Right forelimb (tissue), 1 donor: ENCODE data around the gene MAP1B.
"Not testable (repeated sequence)": the region's sequence is repeated elsewhere in the genome, so short reads cannot be mapped to it uniquely, and the experiment has no call there.

Experiments
- DNase-seq: peaks from one replicate; pipeline ENCODE4 v3.0.0-alpha.2; 2018

The MAP1B gene

DNA sequence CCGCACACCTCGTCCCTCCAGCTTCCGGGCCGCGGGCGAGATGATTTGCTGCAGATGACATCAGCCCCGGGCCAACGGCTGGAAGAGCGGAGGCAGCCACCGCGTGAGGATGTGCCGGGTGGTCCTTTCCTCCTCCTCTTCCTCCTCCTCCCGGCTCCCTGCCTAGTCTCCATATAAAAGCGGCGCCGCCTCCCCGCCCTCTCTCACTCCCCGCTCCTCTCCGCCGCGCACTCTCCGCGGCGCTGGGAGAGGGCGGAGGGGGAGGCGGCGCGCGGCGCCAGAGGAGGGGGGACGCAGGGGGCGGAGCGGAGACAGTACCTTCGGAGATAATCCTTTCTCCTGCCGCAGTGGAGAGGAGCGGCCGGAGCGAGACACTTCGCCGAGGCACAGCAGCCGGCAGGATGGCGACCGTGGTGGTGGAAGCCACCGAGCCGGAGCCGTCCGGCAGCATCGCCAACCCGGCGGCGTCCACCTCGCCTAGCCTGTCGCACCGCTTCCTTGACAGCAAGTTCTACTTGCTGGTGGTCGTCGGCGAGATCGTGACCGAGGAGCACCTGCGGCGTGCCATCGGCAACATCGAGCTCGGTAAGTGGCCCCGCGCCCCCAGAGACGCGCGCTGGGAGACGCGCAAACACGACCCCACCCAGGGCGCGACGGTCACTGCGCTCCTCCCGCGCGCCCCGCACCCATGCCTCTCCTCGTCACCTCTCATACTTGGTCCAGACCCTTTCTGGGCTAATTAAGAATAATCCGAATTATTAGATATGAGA lies at the start of gene MAP1B:
MAP1B (plus strand) TSS at position 345 of the 770 bp plus-strand sequence; CDS start at position 402, 57 bp downstream.
- DNase-seq: peak; percentile 83

DNA sequence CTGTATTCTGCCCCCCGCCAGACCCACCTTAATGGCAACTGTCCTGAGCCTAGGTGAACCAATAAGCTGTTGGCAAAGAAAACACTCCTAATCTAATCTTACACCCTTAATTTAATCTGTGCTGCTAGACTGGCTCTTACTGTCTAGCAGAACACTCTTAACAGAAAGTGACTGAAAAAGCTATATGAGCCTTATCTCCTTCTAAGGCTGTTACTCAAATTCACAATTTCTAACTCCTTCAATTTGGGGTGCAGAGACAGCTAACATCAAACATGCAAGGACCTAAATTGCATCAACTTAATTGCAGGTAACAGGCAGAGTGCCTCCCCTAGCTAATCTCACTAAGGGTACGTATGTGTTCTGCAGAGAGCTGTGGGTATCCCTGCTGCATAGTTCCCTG lies 49.5 kb upstream of the MAP1B start:
- no peak for DNase-seq

DNA sequence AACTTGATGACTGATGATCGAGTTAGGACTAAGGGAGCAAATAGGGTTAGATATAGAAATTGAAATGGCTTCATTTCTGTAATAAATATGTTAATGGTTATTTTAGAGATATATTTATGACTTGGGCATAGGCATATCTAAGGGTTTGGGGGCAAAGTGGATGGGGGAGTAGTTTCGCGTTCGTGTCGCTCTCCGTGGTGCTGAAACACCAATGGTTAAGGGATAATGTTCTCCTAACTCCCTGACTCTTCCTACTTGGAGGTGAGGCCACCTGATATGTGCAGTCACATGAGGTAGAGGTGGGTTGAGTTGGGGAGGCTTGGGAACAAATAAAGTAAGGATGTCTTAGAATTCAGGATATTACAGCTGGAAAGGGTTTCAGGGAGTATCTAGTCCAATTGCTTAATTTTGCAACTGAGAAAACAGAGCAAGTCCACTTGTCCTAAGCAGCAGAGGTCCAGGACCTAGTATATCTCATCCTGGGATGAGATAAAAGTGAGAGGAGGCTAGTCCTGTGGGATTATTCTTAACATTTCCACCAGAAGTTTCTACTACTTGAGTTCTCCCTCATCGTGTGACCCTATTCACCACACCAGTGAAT lies 44.0 kb upstream of the MAP1B start:
- peak; percentile 50 for DNase-seq

DNA sequence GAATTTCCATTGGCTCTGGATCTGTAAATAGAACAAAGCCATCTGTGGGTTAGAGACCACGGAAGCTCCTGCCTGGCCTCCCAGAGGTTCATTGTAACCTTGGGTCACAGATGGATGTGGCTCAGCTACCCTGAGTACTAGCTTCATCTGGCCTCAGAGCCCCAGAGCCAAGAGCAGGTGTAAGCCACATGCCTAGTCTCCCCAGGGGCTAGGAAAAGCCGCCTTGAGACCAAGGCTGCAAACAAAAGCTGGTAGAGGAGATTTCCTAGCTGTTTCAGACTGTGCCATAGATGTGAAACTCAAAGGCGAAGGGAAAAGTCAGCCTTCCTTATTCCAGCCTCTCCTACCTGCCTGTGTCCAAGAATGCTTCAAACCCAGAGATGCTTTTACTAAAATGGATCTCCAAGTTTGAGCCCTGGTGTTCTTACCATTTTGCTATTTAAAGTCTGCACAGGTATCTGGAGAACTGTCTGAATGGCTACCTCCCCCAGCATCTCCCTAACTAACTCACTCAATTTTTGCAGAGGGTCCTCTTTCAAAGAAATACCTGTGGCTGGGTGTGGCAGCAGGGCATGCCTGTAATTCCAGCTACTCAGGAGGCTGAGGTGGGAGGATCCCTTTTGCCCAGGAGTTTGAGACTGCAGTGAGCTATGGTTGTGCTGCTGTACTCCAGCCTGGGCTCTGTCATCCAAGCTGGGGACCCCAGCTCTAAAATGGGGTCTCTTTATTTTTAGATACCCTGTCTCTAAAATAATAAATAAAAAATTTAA lies 42.3 kb upstream of the MAP1B start:
- no peak for DNase-seq

DNA sequence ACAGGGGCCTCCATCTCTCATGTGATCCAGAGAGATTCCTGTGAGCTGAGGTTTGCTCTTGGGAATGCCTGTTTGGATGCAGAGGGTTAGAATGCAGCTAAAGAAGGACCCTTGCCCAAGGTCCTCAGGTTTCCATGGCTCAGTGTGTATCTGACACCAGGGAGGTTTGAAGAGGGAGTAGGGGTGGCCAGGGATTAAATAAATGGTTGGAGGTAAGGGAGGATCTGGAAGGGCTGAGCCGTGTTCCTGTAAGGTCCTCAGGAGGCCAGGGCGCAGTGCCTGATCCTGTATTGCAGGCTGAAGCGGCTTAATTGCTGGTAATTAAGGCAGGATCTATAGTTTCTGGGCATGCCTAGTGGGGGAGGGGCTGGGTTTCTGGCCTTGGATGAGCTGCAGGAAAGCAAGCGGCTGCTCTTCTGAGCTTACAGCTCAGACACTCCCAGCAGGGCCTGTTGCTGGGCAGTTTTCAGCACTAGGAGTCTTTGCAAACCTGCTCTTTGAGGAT lies 41.5 kb upstream of the MAP1B start:
- DNase-seq: no peak

DNA sequence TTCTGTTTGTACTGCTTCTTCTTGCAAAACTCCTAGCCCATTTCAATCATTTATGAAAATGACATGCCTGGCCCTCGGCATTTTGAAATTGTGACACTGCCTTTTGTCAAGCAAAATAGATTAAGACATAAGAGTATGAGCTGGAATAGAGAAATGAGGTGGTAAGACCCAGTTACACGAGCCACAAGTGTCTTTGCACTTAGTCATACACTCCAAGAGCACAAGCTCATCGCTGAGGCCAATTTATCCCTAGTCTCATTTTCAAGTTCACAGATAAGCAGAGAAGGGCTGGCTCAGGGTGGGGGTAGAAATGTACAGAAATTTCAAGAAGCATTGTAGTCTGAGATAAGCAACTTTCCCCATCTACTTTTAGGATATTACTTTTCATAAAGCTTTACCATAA lies 40.6 kb upstream of the MAP1B start:
- DNase-seq: no peak

DNA sequence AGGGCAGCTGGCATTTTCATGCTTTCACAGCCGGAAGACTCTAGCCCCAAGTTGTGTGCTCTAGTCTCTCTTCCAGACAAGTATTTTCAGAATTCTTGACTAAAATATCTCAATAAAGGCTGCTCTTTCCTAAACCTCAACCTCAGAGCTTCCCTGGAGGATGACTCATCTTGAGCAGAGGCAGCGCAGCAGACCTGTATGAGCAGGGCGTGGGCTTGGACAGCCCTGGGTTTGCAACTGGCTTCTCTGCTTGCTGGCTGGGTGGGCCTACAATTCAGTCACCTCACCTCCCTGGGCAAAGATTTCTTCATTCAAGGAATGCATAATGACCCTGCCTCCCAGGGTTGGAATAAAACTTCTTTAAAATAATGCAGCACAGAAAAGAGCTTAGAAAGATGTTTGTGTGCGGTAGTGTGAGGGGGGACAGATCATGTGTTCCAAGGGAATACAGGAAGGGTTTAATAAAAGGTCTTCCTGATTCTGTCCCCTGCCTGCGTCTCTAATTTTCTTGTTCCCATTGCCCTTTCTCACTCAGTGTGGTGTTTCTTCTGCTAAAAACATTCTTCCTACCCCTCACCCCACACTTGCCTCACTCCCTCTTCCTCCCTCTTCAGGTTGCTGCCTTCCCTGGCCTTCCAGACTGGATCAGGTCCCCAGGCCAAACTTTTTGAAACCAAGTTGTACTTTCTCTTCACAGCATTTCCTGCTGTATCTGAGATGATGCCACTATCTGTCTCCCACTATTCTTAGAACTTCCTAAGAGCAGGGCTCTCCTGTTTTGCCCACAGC lies 39.4 kb upstream of the MAP1B start:
- DNase-seq: no peak

DNA sequence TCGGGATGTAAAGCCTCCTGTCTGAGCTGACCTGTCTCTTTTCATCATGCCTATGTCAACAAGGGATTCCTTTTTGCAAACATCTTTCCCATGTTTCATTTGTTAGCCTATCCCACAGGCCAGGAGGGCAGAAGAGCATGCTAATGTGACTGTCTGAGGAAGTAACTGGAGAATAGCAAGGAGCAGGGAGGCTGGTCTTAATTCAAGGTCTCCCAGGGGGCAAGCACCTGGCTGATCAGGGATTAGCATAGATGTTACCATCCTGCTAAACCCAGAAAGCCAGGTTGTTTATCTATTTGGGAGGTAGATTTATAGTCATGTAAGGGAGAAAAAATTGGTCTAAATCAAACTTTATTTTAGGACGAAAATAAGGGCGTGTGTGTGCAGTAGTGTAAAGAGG lies 36.7 kb upstream of the MAP1B start:
- no peak for DNase-seq

DNA sequence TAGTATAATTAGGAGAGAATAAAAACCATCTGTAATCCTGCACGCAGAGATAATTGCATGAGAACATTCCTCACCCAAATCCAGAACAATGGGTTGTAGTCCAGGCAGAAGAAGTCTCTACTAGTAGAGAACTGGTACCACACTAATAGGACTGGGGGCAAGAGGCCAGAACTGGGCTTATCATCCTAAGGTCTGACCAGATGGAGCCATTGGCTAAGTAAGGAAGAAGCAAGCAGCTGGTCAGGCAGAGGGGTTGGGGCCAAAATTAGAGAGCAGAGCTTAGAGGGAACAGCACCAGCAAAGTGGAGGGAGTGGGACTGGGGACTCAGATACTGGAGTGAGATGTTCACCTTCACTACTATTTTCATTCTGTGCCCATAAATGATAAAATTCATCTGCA lies 35.4 kb upstream of the MAP1B start:
- no peak for DNase-seq

DNA sequence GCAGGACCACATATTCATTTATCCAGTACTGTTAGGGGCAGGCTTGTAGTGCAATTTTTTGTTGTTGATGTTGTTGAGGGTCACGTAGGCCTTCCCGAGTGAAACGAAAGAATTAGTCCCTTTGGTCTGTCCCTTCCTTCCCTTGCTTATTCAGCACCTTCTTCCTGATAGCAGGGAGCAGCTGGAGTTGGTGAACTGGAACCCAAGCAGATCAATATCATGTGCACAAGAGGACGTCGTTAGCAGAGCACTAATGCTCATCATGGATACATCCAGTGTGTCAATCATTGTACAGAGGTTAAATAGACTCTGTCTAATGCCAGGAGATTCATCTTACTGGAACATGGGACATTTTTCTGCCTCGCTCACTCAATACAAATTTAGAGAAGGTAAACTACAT lies 33.0 kb upstream of the MAP1B start:
- DNase-seq: no peak

DNA sequence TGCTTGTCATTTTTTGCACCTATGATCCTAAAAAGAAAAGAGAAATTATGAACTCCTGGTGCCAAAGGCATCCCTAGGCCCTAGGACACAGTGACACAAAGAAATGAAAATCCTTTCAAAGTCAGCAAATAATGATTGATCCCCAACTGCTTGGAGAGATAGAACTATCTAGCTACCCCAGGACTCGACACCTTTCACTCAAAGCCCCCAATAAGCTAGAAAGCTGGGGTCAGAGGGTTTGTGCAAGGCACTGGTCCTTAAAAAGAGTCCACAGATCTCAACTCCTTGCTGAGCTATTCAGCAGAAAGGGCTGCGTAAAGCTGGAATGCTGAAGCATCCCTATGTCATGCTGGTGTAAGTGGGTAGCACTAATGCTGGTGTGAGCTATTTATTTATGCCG lies 31.8 kb upstream of the MAP1B start:
- no peak for DNase-seq

DNA sequence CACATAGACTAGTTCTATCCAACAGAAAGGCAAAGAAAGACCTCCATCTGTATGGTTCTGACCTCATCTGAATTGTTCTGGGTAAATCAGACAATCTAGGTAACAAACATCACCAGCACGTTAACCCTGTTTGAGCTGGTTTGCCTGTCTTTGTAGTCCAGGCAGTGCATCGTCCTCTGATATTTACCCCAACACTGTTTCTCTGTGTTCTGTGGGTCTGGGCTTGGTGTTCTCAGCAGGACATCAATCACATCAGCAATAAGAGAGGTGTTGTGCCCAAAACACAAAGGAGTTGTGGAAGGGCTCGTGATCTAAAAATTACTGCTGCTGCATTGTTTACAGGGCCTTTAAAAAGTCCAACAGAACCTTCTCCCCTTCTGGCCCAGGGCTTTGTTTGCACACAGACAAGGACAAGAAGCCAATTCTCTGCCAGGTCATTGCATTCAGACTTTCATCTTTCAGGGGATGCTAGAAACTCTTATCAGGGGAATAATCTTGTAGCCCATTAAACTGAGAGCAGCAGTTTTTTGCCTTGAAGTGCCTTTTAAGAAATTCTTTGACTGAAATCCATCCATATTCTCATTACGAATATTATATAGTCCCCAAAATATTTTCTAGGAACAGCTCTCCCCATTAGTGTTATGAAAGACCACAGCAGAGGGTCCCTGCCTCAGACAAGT lies 30.5 kb upstream of the MAP1B start:
- no peak for DNase-seq

DNA sequence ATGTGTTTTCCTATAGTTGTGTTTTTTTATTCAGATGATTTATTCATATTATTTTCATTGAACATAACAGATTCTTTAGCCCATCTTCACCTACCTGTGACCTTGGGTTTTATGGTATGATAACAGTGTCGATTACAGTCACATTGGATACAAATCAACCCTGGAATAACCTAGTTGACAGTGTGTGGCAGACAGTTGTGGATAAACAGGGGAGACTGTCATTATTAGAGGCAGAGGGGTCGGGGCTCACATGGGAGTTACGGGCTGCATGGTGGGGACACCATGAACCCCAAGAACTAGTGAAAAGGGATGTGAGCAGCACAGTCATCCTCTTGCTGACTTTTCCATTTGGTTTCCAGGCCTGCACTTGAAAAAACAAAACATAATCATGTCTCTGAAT lies 29.9 kb upstream of the MAP1B start:
- DNase-seq: no peak

DNA sequence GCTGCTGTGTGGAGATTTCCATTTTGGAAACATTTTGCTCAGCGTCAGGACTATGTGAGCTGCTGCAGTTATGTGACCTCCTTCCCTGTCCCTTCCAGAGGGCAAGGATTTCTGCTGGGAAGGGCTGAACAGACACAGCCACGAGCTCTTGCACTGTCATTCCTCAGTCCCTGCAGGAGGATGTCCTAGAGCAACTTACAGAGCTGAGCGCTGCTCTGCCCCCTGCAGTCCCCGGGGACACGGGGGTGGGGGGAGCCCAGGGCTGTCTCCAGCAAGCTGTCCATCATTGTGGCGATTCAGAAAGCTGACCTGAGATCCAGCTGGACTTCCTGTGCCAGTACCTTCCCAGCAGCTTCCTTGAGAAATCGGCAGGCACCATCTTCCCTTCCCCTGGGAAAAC lies 28.0 kb upstream of the MAP1B start:
- DNase-seq: no peak

DNA sequence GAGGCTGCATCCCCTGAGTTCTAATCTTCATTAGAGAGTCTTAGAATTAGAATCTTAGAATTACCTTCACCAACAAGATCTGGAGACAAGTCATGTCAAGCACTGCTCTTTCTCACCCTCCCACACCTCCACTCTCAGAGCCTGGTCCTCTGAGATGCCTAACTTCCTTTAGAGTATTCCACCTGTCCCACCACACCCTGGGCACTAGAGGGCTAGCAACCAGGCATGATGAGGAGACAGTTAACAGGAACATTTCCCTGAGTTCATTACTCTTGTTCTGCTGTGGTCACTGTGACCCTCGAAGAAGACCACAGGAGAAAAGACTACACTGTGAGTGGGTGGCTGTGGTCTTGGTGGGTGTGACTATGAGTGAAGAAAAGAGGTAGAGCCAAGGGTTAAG lies 25.2 kb upstream of the MAP1B start:
- DNase-seq: no peak

DNA sequence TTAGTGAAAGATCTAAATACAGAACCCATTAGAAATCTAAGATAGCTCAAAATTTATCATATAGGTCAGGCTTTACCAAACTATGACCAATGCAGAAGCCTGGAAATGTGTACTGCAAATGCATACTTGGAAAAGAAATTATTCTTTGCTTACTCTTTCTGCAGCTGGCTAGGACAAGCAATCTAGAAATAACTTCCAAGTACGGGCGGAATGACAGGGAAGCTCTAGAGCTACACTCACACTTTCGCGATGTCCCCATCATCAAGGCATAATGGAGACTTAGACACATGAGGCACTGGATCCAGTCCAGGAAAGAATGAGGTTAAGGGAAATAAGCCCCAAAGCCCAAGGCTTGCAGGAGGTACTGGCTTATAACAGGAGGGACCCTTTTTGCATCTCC lies 22.4 kb upstream of the MAP1B start:
- no peak for DNase-seq

DNA sequence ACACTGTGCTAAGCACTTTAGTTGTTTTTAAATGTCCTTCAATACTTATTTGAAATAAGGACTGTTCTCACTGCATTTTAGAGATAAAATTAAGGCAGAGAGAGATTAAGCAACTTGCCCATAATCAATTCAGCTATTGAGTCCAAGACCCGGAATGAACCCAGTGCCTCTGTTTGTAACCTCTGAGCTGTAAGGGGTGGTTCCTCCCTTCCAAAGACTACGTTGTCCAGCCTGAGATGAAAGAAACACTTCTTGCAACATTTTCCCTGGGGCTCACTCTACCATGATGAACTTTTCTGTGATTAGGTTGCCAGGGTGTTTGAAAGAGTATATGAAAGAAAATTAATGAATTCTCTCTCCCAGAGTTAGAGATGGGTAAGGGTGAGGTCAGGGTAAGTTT lies 22.0 kb upstream of the MAP1B start:
- DNase-seq: no peak

DNA sequence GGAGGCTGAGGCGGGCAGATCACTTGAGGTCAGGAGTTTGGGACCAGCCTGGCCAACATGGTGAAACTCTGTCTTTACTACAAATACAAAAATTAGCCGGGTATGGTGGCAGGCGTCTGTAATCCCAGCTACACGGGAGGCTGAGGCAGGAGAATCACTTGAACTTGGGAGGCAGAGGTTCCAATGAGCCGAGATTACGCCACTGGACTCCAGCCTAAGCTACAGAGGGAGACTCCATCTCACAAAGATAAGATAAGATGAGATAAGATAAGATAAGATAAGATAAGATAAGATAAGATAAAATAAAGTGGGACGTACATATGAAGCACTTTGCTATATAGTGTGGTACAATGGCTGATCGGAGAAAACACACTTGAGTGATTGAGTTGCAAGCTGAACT lies 17.6 kb upstream of the MAP1B start:
- not testable (repeated sequence) for DNase-seq

DNA sequence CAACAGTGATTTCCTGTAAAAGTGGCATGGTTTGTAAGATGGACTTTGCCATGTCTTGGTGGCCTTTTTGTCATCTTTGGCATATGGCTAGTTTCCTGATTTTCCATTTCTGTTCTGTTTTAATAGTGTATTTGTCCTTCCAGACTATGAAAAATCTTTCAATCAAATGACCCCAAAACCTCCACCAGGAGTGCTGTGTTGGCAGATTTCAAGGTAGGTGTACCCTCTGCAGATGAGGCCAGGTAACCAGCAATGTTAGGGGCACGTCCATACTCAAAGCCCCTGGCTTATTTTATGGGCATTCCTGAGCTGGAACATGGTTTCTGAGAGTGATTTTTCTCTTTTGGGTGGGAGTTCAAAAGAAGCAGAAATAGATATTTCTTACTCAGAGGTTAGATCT lies 15.2 kb upstream of the MAP1B start:
- no peak for DNase-seq

DNA sequence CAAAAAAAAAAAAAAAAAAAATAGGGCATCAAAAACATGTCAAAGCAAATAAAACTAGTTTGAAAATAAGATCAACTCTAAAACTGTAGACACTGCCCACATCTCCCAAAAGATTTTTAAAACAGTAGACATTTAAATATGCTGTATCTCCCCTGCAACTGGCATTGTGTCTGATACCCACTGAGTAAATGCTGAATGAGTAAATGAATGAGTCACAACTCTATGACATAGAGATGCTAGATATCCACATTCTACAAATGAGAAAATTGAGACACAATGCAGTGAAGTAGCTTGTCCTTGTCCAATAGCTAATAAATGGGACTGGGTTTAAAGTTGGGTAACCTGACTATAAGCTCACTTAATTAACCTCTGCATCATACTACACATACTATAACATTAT lies 14.1 kb upstream of the MAP1B start:
- no peak for DNase-seq

DNA sequence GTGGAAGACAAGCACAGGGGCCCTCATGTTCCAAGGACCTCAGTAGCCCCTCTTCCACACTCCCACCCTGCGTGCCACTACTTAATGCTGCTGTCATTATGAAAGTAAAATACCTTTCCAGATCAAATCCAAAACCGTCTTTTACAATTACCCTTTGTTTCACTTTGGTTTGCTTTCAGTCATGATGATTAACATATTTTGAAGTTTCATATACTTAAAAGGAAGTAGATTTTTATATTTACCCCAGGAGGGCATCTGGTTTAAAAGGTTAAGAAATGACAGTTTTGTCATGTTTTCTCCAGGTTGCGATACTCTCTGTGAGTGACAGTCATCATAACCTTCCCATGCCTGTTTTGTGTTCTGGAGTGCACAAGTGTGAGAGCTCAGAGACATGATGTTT lies 13.5 kb upstream of the MAP1B start:
- no peak for DNase-seq

DNA sequence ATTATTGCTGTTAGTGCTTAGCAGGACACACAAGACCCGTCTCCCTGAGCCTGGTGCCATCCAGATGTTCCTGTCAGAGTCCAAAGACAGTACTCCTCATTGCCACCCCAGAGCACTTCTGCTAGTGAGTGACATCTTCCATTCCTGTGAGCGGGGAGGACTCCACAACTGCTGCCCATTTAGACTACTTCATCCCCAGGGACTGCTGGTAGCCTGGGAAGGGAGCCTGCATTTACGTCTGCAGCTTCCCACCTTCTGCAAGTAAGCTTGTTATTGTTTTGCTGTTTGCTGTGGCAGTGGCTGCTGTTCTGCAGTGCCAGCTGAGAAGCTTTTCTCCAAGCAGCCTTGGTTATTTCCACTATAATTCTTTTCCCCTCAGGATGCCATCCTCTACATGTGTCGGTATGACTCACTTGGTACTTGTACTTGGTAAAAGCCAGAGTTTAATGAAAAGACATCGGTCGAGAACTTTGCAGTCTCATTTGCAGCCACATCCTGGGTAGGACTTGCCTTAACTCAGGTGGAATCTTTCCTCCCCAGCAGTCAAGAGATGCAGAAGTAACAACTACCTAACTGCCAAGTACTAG lies 10.6 kb upstream of the MAP1B start:
- DNase-seq: no peak
